ENCODE results near the gene TPRG1L.

DNA sequence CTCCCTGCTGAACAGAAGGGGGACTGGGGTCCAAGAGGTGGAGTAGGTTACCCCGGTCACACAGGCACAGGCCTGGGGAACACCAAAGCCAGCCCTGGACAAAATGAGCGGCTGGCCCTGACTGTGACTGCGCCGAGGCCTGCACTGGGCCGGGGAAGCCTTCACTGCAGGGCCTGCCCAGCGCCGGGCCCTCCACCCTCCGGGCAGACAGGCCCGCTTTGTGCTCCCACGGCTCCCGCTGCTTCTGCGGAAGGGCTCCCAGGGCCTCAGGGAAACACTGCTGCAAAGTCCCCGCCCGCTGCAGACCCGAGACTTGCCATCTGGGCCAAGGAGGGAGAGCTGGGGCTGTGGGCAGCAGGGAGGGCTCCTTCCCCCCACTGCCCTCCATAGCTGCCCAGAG is 48.8 kb upstream of the TPRG1L start:
- TF ChIP-seq, protein P1, sequence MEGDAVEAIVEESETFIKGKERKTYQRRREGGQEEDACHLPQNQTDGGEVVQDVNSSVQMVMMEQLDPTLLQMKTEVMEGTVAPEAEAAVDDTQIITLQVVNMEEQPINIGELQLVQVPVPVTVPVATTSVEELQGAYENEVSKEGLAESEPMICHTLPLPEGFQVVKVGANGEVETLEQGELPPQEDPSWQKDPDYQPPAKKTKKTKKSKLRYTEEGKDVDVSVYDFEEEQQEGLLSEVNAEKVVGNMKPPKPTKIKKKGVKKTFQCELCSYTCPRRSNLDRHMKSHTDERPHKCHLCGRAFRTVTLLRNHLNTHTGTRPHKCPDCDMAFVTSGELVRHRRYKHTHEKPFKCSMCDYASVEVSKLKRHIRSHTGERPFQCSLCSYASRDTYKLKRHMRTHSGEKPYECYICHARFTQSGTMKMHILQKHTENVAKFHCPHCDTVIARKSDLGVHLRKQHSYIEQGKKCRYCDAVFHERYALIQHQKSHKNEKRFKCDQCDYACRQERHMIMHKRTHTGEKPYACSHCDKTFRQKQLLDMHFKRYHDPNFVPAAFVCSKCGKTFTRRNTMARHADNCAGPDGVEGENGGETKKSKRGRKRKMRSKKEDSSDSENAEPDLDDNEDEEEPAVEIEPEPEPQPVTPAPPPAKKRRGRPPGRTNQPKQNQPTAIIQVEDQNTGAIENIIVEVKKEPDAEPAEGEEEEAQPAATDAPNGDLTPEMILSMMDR (conservative IDR thresholded peaks at IDR 0.05; ENCODE audit: low read depth, low read length): no peak
- no peak for TF ChIP-seq EZH2 (IDR thresholded peaks at IDR 0.05; ENCODE audit: low read length, unreplicated experiment)
